Calu3 (cell line): Measurements from ENCODE around the gene CACNA1I. TPM values are rescaled to one million over a fixed set of nuclear protein-coding genes. Genes with fewer than 3 reads are reported as not detected.

Source experiments
- BruUV-seq: library from RNA; stranded (reverse); fragments of 400-500 nt; replicated peaks from 2 replicates; lab custom pipeline; 2021; lab: Mats Ljungman, UMichigan
- CTCF ChIA-PET: fragments of 300-600 bp; sonication (Branson Sonifier 250); formaldehyde crosslinking; loops from one replicate; lab custom pipeline; 2022; ENCODE audit warnings: antibody characterized with exemption; lab: Charles Lee
- DNase-seq: peaks from one replicate; pipeline ENCODE4 v3.0.0; 2022
- H3K27ac Mint-ChIP-seq: one replicate; pipeline ENCODE4 v1.8.0; 2022; ENCODE audit warnings: mixed read lengths; ENCODE audit not compliant: unreplicated experiment
- H3K27me3 Mint-ChIP-seq: one replicate; pipeline ENCODE4 v1.8.0; 2022; ENCODE audit warnings: mixed read lengths; ENCODE audit not compliant: unreplicated experiment
- H3K36me3 Mint-ChIP-seq: one replicate; pipeline ENCODE4 v1.8.0; 2022; ENCODE audit warnings: mild to moderate bottlenecking, moderate library complexity, mixed read lengths; ENCODE audit not compliant: insufficient read depth, unreplicated experiment
- H3K4me1 Mint-ChIP-seq: one replicate; pipeline ENCODE4 v1.8.0; 2022; ENCODE audit warnings: mild to moderate bottlenecking, low read depth, mixed read lengths; ENCODE audit not compliant: unreplicated experiment
- H3K4me3 Mint-ChIP-seq: one replicate; pipeline ENCODE4 v1.8.0; 2022; ENCODE audit warnings: mild to moderate bottlenecking, low read depth, moderate library complexity, mixed read lengths; ENCODE audit not compliant: unreplicated experiment
- H3K9me3 Mint-ChIP-seq: one replicate; pipeline ENCODE4 v1.8.0; 2022; ENCODE audit warnings: low read depth, mixed read lengths; ENCODE audit not compliant: unreplicated experiment
- intact Hi-C: fragments of 100-400 bp; cut with micrococcal nuclease; formaldehyde crosslinking; loops from one replicate; pipeline ENCODE4 v1.10.0; 2022; ENCODE audit not compliant: unreplicated experiment
- total RNA-seq: library from RNA; stranded (reverse); gene quantifications from 2 replicates; pipeline ENCODE4 v1.2.3, GENCODE V29; 2022
- TF ChIP-seq, protein P1 (sequence below): fragments of 200-600 bp; IDR thresholded peaks from one replicate; pipeline ENCODE4 v1.8.0; 2022; ENCODE audit warnings: antibody characterized with exemption; ENCODE audit not compliant: unreplicated experiment

Gene CACNA1I
- total RNA-seq, 1 experiment from 2014 or later, result 0.05 TPM

DNA sequence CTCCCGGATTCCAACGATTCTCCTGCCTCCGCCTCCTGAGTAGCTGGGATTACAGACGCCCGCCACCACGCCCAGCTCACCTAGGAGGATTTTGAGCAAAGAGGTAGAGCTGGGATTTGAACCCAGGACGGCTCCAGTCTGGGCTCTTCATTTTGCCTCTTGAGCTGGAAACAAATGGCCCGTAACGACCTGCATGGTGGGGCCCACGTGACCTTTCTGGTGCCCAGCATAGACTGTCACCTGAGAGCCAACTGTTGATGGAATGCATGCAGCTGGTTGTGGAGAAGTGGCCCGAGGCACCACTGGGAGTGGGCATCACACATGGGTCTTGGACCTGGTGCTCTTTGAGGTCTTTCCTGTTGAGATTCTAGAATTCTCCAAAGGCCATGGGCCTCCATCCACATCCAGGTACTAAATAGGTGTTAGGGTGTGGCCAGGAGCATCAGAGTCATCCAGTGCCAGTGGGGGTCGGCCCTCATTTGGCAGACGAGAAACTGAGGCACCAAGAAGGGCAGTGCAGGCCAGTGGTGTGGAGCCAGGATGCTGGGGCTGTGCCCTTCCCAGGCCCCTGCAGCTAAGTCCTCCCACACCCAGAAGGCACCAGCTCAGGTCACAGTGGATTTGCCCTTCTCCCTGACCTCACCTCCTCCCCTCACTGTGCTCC, 46.3 kb upstream of the CACNA1I start:
- H3K4me1 Mint-ChIP-seq, result peaks cover 46% of the 10 kb centered on the region
- TF ChIP-seq, protein P1, sequence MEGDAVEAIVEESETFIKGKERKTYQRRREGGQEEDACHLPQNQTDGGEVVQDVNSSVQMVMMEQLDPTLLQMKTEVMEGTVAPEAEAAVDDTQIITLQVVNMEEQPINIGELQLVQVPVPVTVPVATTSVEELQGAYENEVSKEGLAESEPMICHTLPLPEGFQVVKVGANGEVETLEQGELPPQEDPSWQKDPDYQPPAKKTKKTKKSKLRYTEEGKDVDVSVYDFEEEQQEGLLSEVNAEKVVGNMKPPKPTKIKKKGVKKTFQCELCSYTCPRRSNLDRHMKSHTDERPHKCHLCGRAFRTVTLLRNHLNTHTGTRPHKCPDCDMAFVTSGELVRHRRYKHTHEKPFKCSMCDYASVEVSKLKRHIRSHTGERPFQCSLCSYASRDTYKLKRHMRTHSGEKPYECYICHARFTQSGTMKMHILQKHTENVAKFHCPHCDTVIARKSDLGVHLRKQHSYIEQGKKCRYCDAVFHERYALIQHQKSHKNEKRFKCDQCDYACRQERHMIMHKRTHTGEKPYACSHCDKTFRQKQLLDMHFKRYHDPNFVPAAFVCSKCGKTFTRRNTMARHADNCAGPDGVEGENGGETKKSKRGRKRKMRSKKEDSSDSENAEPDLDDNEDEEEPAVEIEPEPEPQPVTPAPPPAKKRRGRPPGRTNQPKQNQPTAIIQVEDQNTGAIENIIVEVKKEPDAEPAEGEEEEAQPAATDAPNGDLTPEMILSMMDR, result no peak
- peak overlapping the region; percentile 37 for H3K4me3 Mint-ChIP-seq
- intact Hi-C loops, result loop anchor here (10.0 kb wide), 1 partner anchor 209 kb away; the partner anchor contains the start of gene RPL3
- H3K27ac Mint-ChIP-seq, result peak overlapping the region; percentile 71
- no peaks in the 10 kb centered on the region for H3K27me3 Mint-ChIP-seq
- H3K36me3 Mint-ChIP-seq, result peaks cover 95% of the 10 kb centered on the region
- DNase-seq, result no peak
- CTCF ChIA-PET, result no interaction called here
- no peaks in the 10 kb centered on the region for H3K9me3 Mint-ChIP-seq
- no TSS peak for BruUV-seq

DNA sequence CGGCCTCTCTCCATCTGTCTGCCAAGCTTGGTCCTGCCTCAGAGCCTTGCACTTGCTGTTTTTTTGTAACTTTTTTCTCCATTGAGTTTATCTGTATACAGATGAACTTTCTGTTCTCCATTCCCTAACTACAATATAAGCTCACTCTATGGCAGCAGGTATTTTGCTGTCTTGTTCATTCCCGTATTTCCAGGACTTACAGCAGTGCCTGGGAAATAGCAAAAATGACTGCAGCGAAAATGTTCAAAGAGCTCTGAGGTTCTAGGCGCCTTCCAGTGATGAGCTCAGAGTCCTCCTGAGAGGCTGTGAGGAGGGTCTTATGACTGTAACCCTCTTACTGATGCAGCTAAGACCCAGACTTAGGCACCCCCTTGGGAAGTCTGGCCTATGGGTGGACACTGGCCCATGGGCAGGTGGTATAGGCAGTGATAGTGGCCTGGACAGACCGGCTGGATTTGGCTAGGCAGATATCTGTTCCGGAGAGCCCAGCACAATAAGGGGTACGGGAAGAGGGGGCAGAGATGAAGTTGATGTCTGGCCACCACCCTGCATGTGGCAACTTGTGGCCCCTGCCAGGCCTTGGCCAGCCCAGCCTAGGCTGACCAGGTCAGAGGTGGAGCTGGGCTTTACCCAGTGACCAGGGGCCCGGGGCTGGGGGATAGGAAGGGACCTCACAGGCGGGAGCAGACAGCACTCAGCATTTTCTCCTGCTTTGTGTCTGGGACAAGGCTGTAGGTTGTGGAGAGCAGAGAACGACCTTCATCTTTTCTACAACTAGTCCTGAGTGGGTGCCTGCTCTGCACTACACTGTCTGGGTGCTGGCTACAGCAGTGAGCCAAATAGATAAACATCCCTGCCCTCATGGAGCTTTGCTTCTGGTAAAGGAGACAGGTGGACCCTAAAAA, 45.5 kb upstream of the CACNA1I start:
- Mint-ChIP-seq H3K4me3 (peak overlapping the region; percentile 37), H3K36me3 (peaks cover 95% of the 10 kb centered on the region), H3K4me1 (peaks cover 53% of the 10 kb centered on the region), H3K9me3 (no peaks in the 10 kb centered on the region), H3K27me3 (no peaks in the 10 kb centered on the region), H3K27ac (peak overlapping the region; percentile 71)
- intact Hi-C loops, result loop anchor here (10.0 kb wide), 1 partner anchor 210 kb away; the partner anchor contains the start of gene RPL3
- CTCF ChIA-PET, result no interaction called here
- TF ChIP-seq, protein P1, result no peak
- BruUV-seq, result no TSS peak
- no peak for DNase-seq

DNA sequence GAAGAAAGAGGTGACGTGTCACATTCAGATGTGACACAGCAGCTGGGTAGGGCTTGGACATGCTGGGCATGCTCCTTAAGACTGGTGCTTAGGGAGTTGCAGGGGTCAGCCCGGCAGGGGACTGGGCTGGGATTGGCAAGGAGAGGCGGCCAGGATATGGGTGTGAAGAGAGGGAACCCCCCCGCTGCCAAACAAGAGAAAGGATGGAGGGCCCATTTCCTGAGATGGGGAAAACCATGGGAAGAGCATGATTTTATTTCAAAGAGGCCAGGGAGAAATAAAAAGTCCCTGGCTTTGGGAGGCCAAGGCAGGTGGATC, 44.9 kb upstream of the CACNA1I start:
- H3K36me3 Mint-ChIP-seq, result peaks cover 95% of the 10 kb centered on the region
- CTCF ChIA-PET, result no interaction called here
- intact Hi-C loops, result loop anchor here (10.0 kb wide), 1 partner anchor 211 kb away; the partner anchor contains the start of gene RPL3

DNA sequence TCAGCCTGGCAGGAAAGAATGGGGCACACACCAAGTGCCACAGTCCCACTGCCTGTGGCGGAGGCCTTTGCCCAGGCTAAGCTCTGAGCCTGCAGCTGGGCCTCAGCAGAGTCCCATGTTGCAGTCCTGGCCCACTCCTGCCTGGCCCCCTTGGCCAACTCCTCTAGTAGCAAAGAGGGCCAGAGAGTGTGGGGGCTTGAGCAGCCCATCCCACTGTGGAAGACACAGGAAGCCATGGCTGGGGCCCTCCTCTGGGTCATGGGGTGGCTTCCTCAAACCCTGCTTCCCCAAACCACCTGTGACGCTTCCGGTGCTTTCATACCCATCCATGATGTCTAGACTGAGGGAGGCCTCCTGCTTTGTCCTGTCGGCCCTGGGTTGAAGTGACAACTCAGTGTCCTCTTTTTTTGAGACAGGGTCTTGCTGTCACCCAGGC, 43.8 kb upstream of the CACNA1I start:
- intact Hi-C loops, result loop anchor here (10.0 kb wide), 1 partner anchor 212 kb away; the partner anchor contains the start of gene RPL3
- Mint-ChIP-seq H3K4me1 (peaks cover 70% of the 10 kb centered on the region), H3K9me3 (no peaks in the 10 kb centered on the region), H3K36me3 (peaks cover 94% of the 10 kb centered on the region), H3K4me3 (no peak overlapping the region), H3K27me3 (no peaks in the 10 kb centered on the region), H3K27ac (no peak overlapping the region)
- no peak for DNase-seq
- TF ChIP-seq, protein P1, result no peak
- no TSS peak for BruUV-seq
- CTCF ChIA-PET, result interaction anchor here (0.6 kb wide), 1 partner anchor 738 kb away, joined by 4 read pairs; no protein-coding TSS in a partner anchor

More for the DNA sequence above, 44.9 kb upstream of the CACNA1I start:
- no peaks in the 10 kb centered on the region for H3K27me3 Mint-ChIP-seq
- H3K4me3 Mint-ChIP-seq, result no peak overlapping the region
- H3K4me1 Mint-ChIP-seq, result peaks cover 60% of the 10 kb centered on the region
- H3K9me3 Mint-ChIP-seq, result no peaks in the 10 kb centered on the region
- TF ChIP-seq, protein P1, result no peak
- no TSS peak for BruUV-seq
- no peak for DNase-seq
- peak overlapping the region; percentile 71 for H3K27ac Mint-ChIP-seq
